HCT116 (cell line): ENCODE measurements around the gene LCA5L.

ENCODE experiments used
- EZH2 ChIP-seq: fragments of 200-600 bp; sonication (generic); IDR thresholded peaks from 2 replicates; pipeline ENCODE4 v1.6.1; 2017; ENCODE audit warnings: antibody characterized with exemption, mixed run types
- POLR2AphosphoS5 ChIP-seq: IDR thresholded peaks from 2 replicates; pipeline ENCODE4 v1.6.1; 2011; ENCODE audit warnings: mild to moderate bottlenecking, low read depth, low read length, moderate library complexity
- RAD21 ChIP-seq: IDR thresholded peaks from 2 replicates; pipeline ENCODE4 v1.6.1; 2012; ENCODE audit warnings: low read depth, mild to moderate bottlenecking
- SP1 ChIP-seq: IDR thresholded peaks from 2 replicates; pipeline ENCODE4 v1.6.1; 2012; ENCODE audit warnings: low read depth
- TCF7L2 ChIP-seq: IDR thresholded peaks from 2 replicates; pipeline ENCODE4 v1.7.0; 2011; ENCODE audit warnings: borderline replicate concordance, inconsistent platforms; ENCODE audit not compliant: insufficient read depth, insufficient read length; ENCODE audit errors: extremely low read depth
- TF ChIP-seq, protein P1 (sequence below), 3 experiments: fragments of 200-600 bp in 1 of 3; sonication (generic) in 1 of 3; IDR thresholded peaks in 2 of 3; conservative IDR thresholded peaks in 1 of 3; 2 replicates each; pipeline ENCODE4 v1.5.1; 2012 to 2017; ENCODE audit warnings: low read depth in 2 of 3, low read length in 2 of 3, antibody characterized with exemption in 1 of 3, borderline replicate concordance in 1 of 3, control low read depth in 1 of 3, mild to moderate bottlenecking in 1 of 3, mixed read lengths in 1 of 3, mixed run types in 1 of 3, moderate library complexity in 1 of 3; ENCODE audit not compliant: insufficient read depth in 1 of 3
- TF ChIP-seq, protein P2 (sequence below): IDR thresholded peaks from 2 replicates; pipeline ENCODE4 v1.6.1; 2012; ENCODE audit warnings: low read depth

DNA sequence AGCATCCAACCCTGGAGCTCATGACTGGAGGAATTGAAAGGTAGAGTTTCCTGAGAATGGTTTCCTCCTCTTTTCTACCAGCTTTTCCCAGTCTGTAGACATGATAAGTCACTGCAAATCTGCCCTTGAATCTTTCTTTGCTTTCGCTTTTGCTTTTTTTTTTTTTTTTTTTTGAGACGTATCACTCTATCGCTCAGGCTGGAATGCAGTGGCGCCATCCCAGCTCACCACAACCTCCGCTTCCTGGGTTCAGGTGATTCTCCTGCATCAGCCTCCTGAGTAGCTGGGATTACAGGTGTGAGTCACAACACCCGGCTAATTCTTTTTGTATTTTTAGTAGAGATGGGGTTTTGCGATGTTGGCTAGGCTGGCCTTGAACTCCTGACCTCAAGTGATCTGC lies 1.7 kb upstream of the LCA5L start:
- TF ChIP-seq, protein P1, sequence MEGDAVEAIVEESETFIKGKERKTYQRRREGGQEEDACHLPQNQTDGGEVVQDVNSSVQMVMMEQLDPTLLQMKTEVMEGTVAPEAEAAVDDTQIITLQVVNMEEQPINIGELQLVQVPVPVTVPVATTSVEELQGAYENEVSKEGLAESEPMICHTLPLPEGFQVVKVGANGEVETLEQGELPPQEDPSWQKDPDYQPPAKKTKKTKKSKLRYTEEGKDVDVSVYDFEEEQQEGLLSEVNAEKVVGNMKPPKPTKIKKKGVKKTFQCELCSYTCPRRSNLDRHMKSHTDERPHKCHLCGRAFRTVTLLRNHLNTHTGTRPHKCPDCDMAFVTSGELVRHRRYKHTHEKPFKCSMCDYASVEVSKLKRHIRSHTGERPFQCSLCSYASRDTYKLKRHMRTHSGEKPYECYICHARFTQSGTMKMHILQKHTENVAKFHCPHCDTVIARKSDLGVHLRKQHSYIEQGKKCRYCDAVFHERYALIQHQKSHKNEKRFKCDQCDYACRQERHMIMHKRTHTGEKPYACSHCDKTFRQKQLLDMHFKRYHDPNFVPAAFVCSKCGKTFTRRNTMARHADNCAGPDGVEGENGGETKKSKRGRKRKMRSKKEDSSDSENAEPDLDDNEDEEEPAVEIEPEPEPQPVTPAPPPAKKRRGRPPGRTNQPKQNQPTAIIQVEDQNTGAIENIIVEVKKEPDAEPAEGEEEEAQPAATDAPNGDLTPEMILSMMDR (IDR thresholded peaks at IDR 0.05 in 2 of 3, conservative IDR thresholded peaks at IDR 0.05 in 1 of 3; ENCODE audit: borderline replicate concordance in 1 of 3, insufficient read depth in 1 of 3, low read depth in 2 of 3, low read length in 2 of 3) = no peak
- TF ChIP-seq RAD21 = no peak
- no peak for TF ChIP-seq EZH2
- no peak for TF ChIP-seq SP1
- TF ChIP-seq, protein P2, sequence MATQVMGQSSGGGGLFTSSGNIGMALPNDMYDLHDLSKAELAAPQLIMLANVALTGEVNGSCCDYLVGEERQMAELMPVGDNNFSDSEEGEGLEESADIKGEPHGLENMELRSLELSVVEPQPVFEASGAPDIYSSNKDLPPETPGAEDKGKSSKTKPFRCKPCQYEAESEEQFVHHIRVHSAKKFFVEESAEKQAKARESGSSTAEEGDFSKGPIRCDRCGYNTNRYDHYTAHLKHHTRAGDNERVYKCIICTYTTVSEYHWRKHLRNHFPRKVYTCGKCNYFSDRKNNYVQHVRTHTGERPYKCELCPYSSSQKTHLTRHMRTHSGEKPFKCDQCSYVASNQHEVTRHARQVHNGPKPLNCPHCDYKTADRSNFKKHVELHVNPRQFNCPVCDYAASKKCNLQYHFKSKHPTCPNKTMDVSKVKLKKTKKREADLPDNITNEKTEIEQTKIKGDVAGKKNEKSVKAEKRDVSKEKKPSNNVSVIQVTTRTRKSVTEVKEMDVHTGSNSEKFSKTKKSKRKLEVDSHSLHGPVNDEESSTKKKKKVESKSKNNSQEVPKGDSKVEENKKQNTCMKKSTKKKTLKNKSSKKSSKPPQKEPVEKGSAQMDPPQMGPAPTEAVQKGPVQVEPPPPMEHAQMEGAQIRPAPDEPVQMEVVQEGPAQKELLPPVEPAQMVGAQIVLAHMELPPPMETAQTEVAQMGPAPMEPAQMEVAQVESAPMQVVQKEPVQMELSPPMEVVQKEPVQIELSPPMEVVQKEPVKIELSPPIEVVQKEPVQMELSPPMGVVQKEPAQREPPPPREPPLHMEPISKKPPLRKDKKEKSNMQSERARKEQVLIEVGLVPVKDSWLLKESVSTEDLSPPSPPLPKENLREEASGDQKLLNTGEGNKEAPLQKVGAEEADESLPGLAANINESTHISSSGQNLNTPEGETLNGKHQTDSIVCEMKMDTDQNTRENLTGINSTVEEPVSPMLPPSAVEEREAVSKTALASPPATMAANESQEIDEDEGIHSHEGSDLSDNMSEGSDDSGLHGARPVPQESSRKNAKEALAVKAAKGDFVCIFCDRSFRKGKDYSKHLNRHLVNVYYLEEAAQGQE = no peak
- no peak for TF ChIP-seq TCF7L2
- no peak for TF ChIP-seq POLR2AphosphoS5
